HUDEP-2 (cell line): ENCODE data around the gene ING5.
A peak's percentile ranks its signal among the peaks of the same experiment; 100 is the strongest.

Experiments used
- DNase-seq, 76 experiments: peaks; one replicate each; lab custom pipeline; 2025; ENCODE audit not compliant: unreplicated experiment in 76 of 76; lab: John Stamatoyannopoulos, UW

The ING5 gene

DNA sequence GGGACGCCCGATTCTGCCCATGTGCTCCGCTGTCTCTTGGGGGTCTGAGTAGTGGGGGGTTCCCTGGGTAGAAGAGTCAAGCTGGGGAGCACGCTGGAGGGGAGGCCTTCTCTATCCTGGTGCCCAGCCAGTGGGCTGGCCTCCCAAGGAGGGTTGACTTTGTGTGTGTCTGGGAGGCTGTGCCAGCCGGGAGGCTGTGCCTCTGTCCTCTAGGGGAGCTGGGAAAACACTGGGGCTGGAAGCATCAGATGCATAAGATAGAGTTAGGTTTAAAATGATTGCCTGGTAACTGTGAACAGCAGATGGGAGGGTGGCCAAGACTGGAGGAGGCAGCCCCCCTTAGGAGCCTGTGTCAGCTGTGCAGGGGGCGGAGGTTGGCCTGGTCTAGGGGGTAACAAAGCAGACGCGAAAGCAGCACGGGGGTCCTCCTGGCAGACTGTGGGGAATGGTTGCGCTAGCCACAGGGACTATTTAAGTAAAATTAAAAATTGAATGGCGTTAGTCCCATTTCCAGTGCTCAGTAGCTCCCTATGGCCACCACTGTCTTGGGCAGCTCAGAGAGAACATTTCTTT, 1.3 kb downstream of the ING5 start:
- DNase-seq: no peak

DNA sequence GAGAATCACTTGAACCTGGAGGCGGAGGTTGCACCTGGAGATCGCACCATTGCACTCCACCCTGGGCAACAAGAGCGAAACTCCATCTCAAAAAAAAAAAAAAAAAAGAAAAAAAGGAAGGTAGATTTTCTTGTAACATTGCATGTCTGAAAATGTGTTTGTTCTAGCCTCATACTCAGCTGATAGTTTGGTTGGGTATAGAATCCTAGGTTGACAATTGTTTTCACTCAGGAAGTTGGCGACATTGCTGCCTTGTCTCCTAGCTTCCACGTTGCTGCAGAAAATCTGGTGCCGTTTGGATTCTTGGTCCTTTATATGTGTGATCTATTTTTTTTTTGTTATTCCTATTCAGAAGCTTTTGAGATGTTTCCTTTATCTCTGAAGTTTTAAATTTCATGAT, 4.7 kb downstream of the ING5 start:
- no peak for DNase-seq

DNA sequence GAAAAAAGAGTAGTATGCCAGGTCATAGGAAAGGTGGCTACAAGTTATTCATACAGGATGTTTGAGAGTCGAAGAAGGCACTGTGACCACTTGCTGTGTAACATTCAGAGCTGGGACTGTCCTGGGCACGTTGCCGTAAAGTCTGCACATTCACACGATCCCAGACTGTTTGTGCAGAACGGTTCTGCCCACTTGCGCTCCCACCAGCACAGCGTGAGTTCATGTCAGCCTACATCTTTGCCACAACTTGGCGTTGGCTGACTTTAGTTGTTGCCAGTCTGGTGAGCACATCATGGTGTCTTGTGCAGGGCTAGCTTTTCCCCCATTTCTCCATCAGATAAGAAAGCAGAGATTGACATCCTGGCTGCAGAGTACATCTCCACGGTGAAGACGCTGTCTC, 7.0 kb downstream of the ING5 start:
- no peak for DNase-seq

DNA sequence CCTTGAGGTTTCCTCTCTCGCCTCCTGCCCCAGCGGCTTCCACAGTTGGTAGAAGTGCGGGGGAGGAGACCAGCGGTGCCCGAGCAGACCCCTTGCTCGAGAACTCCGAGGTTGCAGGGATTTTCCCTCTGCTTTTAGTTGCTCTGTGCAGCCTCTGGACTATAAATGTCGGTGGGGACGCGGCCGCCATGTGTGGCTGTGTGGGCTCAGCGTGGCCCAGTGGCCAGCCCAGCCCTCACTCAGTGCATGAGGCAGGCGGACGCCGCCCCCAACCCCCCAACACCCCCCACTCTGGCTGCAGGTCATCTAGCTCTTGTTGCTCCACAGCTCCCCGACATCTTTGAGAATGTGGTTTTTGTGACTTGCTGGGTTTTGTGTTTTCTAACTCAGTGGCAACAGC, 17.3 kb downstream of the ING5 start:
- no peak for DNase-seq

DNA sequence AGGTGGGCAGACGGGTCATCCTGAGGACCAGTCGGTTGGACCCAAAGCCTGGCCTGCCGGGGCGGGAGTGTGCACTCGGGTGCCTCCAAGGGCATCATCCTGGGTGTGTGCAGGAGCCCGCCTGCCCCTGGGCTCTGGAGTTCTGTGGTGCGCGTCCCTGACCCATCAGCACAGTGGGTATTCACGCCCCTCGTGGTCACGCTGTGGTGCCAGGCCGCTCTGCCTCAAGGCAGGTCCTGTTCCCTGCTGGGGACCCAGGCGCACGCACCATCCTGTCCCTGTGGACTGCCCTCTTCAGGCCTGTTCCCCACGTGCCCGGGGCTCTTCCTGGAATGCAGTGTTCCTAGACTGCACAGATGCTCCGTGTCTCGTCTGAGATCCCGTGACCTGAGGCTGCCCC, 18.3 kb downstream of the ING5 start:
- DNase-seq: no peak

DNA sequence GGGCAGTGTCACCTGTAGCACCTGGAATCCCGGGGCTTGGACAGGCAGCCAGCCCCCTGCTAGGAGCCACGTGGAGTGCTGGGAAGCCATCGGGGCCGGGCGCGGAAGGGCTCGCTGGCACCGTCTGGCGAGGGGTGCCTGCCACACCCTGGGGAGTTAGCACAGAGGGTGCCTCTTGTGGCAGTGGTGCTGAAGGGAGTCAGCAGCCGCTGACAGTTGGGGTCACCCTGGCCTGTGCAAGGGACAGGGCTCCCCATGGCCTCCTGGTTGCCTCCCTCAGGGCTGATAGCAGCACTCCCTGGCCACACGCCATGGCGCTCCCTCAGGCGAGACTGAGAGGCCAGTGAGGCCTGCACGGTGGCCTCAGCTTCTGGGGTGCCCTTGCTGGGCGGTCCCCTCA, 18.7 kb downstream of the ING5 start:
- DNase-seq: no peak

DNA sequence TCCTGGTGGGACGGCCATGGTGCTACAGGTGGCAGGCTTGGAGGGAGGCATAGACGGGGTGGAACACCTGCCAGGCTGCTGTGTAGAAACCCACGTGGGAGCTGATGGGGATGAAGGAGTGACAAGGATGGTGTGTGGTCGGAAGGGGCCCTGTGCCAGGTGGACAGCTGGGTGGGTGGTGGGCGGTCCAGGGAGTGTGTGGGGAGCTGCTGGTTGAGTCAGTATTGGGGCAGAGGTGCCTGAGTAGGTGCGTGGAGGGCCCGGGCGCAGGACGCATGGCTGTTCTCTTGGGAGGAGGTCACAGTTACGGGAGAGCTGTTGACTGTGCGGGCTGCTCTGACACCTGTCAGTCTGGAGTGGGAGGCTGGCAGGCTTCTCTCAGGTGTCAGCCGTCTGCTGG, 20.0 kb downstream of the ING5 start:
- no peak for DNase-seq

DNA sequence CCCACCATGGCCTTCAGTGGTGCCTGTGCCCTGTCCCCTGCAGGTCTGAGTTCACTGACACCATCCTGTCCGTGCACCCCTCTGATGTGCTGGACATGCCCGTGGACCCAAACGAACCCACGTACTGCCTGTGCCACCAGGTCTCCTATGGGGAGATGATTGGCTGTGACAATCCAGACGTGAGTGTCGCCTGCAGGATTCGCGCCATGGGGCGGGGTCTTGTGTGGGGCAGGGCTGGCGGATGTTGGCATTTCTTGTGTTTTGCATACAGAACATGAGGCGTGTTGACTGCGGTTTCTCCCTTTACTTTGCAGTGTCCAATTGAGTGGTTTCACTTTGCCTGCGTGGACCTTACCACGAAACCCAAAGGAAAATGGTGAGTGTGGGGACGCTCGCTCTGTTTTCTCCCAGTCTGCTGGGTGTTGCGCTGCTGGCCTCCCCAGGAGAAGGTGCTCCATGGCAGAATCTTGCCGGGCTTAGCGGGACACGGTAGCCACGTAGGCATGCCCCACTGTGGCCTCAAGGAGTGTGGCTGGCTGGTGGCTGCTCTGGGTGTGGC, 21.1 kb downstream of the ING5 start:
- DNase-seq: no peak

DNA sequence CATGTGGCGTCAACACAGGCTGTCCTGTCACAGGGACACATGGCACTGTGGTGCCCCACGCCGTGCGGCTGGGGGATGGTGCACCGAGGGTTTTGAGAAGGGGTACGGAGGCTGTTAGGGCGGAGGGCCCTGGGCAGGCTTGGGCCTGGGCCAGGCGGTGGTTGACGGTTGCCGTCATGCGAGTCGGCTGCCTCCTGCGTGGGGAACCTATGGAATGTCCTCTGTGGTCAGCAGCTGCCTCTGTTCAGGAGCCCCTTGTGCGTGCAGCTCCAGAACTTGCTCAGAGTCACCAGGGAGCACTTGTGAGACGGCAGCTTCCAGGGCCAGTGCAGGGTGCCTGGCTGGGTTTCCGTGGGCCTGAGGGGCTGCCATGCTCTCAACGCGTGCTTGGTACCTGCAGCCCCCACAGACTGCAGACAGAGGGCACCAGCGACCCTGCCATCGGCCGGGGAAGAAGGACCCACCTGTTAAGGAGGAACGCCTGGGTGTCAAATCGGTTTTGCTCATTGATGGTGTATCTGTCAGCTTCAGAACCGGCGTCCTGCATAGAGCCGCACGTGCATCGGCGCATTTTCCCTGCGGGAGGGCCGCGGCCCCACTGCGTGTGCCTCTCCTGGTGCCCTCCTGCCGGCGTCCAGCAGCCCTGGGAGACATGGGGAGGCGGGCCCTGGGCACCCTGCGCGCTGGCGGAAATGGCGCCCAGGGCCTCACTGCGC, 22.6 kb downstream of the ING5 start:
- peak in 1 of 76 experiments; percentile 5 for DNase-seq

DNA sequence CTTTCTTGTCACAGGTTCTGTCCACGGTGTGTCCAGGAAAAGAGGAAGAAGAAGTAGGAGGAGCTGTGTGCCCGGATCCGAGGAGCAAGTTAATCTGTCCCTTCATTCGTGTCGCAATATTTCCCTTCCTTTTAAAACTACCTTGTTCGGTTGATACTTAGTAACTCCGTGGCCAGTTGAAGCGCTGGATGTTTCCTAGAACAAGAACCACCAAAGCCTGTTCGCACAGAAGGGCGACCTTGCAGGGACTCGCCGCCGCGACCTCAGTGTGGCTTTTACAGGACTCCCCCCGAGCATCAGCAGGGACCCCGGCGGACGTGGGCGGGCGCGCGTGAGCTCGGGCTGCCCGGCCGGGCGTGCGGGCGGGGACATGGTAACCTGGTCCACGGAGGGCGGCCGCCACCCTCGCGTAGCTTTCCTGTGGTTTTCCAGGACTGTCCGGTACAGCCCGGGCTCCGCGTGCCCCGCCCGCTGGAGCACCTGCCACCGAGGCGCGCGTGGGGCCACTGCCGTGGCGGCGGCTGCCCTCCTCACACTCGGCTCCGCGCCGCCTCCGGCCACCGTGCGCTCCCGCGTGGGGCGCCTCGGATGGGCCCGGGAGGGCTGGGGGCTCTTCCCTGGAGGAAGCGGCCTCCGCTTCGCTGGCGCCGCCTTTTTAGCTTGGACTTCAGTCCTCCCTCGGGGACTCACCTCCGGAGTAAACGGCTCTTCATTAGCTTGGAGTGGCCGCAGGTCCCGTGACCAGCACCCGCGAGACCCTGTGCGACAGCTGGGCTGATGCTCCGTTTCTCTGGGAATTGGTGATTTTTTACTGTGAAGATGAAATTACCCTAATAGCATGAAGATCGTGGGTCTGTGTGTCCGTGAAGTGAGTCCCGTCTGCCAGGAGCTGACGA, 23.4 kb downstream of the ING5 start:
- no peak for DNase-seq

DNA sequence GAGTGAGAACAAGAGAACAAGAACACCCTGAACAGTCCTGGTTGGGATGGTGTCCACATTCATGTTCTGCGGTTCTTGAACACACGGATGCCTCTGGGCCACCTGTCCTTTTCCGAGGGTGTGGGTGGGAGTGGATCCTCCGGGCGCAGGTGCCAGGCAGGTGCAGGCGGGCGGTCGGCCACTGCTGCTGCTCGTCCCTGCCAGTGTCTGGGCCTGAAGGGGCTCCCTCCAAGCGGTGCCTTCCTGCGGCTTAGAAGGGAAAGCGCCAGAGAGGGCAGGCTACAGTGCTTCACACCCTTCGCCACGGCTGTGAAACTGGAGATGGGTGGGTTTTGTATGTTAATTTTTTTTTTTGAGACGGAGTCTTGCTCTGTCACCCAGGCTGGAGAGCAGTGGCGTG, 24.6 kb downstream of the ING5 start:
- DNase-seq: no peak

DNA sequence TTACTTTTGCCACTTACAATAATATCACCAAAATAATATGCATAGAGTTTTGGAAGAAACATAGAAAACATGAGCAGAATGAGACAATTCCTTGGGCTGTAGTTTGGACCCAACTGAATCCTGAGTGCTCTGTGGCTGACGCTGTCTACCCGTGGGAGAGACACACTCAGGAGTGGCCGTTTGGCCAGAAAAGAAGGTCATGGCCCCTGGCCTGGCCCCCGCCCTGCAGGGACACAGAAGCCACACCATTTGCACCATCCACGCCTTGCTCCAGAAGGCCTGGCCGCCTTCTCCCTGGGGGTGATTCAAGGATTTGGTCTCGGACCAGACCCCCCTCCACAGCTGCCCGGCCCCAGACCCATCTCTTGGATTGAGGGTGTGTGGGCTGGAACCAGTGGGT, 26.2 kb downstream of the ING5 start:
- no peak for DNase-seq

DNA sequence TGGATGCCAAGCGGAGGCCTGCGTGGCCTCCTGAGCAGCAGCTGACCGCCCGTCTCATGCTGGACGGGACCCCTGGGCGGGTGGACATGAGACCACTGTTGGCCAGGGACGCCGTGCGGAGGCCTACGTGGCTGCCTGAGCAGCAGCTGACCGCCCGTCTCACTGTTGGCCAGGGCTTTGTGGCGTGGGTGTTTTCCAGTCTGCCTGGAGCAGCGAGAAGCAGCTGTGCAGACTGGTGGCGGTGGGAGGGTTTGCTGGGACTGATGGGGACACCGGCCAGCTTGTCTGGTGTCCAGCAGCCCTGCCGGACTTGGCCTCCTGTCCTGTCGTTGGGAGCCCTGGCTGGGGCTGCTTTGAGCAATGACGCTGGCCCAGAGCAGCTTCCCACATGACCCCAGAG, 26.8 kb downstream of the ING5 start:
- DNase-seq: no peak

DNA sequence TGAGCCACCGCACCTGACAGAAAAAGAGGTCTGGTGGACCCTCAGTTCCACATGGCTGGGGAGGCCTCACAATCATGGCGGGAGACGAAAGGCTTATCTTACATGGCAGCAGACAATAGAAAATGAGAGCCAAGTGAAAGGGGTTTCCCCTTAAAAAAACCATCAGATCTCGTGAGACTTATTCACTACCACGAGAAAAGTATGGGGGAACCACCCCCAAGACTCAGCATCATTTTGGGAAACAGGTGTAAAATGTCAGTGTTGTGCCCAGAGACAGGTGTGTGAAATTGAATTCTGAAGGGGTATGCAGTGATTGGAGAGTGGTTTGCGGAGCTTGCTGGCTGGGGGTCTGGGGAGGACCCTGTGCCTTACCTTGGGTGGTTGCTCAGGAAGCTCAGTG, 28.0 kb downstream of the ING5 start:
- DNase-seq: no peak

DNA sequence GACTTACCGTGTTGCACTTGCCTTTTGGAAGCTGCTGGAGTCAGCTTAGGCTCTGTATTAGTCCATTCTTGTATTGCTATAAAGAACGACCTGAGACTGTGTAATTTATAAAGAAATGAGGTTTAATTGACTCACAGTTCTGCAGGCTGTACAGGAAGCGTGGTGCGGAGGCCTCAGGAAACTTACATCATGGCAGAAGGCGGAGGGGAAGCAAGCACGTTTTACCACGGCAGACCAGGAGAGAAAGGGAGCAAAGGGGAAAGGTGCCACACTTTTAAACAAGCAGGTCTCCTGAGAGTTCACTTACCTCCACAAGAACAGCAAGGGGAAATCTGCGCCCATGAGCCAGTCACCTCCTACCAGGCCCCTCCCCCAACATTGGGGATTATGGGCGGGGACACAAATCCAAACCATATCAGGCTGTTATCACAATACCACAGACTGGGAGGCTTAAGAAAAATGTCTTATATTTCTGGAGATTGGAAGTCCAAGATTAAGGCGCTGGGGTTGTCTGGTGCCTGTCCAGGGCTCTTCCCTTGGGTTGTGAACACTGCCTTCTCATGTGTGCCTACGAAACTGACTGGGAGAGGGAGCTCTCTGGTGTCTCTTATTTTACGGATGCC, 28.9 kb downstream of the ING5 start:
- DNase-seq: peak in 23 of 76 experiments; percentile 1 to 39 (median 16)

DNA sequence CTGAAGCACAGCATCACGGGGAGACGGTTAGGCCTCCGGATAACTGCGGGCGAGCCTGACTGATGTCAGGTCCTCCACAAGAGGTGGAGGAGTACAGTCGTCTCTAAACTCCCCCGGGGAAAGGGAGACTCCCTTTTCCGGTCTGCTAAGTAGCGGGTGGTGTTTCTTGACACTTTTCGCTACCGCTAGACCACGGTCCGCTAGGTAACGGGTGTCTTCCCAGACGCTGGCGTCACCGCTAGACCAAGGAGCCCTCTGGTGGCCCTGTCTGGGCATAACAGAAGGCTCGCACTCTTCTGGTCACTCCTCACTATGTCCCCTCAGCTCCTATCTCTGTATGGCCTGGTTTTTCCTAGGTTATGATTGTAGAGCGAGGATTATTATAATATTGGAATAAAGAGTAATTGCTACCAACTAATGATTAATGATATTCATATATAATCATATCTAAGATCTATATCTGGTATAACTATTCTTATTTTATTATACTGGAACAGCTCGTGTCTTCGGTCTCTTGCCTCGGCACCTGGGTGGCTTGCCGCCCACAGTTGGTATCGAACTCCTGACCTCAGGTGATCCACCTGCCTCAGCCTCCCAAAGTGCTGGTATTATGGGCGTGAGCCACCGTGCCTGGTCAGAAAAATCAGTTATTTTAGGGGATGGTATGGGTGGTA, 30.8 kb downstream of the ING5 start:
- peak in 46 of 76 experiments; percentile 0 to 72 (median 37) for DNase-seq

DNA sequence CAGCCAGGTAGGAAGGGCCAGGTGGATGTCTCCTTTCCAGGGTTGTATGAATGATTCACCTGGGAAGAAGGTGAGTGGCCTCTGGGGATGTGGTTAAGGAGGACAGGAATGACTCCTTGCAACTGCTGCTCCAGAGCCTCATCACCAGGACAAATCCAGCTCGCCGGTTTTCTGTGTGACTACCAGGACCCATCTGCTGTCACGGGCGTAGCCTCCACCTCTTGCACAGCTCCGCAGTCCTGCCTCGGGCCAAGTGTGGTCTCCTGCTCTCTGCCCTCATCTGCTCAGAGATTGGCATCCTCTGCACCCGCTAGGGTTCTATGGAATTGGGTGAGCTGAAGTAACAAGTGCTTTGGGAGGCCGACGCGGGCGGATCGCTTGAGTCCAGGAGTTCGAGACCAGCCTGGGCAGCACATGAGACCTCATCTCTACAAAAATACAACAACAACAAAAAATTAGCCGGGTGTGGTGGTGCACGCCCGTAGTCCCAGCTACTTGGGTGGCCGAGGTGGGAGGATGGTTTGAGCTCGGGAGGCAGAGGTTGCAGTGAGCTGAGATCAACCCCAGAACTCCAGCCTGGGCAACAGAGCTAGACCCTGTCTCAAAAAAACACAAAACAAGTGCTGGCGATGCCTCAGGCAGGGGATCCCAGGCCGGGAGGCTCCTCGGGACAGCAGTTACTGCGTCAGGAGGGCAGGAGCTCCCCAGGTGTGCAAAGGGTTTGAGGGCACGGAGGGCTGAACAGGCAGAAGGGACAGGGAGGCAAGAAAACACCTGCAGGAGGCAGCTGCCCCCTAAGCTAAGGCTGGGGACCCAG, 31.8 kb downstream of the ING5 start:
- peak in 1 of 76 experiments; percentile 28 for DNase-seq

DNA sequence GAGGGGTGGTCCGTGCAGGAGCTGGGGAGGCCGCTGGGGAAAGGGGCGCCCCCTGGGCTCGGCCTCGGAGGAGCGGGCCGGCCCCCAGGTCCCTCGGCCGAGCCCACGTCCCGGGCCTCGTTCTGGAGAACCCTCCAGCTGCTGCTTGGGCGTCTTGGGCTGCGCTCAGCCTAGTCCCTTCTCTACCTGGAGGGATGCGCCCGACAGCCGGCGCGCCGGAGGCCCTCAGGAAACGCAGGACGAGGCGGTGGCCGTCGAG, 32.3 kb downstream of the ING5 start:
- no peak for DNase-seq

DNA sequence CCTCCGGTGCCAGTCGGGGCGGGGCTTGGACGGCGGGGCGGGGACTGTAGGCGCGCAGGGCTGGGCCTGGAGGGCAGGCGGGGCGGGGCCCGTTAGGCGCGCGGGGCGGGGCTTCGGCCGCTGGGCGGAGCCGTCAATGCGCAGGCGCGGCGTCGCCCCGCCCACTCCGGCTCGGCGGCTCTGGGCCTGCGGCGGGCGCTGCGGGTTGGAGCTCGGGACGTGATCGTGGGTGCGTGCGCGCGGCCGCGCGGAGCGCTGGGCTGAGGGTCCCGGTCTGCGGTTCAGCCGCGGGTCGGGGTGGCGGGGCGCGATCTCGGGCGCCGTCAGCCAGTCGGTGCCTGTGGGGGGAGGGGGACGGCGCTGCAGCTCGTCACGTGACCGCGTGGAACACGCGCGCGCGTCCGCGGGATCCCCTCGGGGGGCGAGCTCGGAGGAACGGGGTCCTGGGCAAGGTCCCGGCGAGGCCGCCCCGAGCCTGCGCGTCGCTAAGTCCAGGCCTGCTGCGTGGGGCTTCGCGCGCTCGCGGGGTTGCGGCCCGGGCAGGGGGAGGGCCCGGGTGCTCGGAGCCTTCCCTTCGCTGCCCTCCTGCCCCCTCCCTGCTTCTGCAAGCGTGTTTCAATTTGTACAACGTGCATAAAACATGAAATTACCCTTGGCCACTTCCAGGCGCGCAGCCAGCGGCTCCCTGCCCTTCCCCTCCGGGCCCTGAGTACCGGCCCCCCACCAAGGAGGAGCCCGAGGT, 32.8 kb downstream of the ING5 start, which contains the start of gene D2HGDH:
TSS of gene D2HGDH (plus strand) at position 164 of the 742 bp plus-strand sequence. CDS start 595 bp downstream, outside the sequence.
- DNase-seq: peak in 74 of 76 experiments; percentile 6 to 95 (median 82)
